Sciatic nerve (tissue), 2 donors: ENCODE data around the gene ZSCAN29. TPM values are rescaled to one million over a fixed set of nuclear protein-coding genes. Genes with fewer than 3 reads are reported as not detected.

Source experiments
- ATAC-seq: fragments of 200-7000 bp; cut with Tn5 transposase; one replicate; pipeline ENCODE4 v1.9.1; 2020; ENCODE audit warnings: mild to moderate bottlenecking, moderate library complexity
- DNase-seq: peaks from one replicate; pipeline ENCODE4 v3.0.0-alpha.2; 2020; ENCODE audit warnings: low spot score
- intact Hi-C: fragments of 100-400 bp; cut with DNase I; formaldehyde crosslinking; loops from one replicate; pipeline ENCODE4 v1.14.2; 2022
- total RNA-seq: library from RNA; stranded (reverse); fragmentation: NEBNext Ultra II Directional; extraction: Animal tissue kit (Norgen Biotek cat#: 25700); gene quantifications from one replicate; pipeline ENCODE4 v1.2.1, GENCODE V29; 2021
- donor health status: DM: no; HTN: no; CAD: no.
- donor health status: DM: no; HTN: no; CAD: no.

Gene ZSCAN29
- total RNA-seq, 1 donor from 2014 or later, result 24.5 TPM

DNA sequence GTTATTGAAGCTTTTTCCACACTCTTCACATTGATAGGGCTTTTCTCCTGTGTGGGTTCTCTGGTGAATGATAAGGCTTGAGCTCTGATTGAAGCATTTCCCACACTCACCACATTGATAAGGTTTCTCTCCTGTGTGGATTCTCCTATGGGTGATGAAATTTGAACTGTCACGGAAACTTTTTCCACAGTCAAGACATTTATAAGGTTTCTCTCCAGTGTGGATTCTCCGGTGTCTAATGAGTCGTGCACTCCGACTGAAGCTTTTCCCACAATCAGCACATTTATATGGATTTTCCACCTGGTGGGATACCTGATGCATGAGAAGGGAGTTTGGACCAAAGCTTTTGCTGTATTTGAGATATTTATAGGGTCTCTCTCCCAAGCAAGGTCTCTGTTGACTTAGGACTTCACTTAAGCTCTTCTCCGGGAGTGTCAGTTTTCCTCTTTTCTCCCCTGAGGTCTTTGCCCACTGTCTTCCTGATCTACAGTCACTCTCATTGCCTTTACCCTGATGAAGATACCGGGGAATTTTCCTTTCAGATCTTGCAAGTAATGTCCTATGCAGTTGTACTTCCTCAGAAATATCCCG is 9.4 kb downstream of the ZSCAN29 start:
- DNase-seq (no peak), ATAC-seq (no peak)
- intact Hi-C loops, result no loop called here

DNA sequence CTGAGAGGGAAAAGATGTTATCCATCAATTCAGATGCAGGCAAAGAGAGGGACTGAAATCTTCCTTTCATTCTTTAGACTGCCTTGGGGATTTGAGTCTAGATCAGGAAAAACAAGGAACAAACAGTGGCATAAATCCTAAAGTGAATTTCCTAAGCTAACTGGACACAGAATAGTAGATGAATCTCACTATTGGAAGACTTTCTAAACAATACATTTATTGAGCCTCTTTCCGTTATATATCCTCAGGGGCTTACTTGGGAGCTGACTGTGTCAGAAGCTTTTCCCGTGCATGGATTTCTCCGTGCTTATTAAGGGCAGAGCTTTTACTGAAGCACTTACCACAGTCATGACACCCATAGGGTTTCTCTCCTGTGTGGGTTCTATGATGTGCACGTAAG is 10.0 kb downstream of the ZSCAN29 start:
- no peak for ATAC-seq
- no peak for DNase-seq
- intact Hi-C loops, result no loop called here

DNA sequence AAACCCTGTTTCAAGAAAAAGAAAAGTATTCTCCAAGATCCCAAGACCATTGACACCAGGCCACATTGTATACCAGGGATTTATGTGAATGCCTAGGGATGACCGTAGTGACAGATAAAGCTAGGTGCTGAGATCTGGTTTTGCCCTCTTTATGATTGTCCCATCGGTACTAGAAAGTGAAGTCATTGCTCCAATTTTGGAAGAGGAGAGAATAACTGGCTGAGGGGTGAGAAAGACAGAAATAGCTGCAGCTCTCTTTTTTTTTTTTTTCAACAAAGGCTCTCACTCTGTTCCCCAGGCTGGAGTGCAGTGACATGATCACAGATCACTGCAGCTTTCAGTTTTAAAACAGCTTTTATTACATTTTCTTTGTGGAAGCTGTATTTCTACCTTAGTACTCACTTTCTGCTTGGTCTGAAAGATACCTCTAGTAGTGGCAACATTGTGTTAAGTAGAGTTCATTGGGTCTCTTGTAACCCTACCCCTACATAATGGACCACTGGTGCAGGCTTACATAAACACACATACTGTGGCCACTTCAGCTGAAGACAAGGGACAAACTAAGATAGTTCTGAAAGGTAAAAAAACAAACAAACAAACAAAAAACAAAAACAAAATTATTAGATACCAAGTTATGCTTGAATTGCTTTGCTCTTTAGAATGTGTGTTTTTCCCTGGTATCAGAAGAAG is 18.0 kb downstream of the ZSCAN29 start:
- intact Hi-C loops, result no loop called here
- DNase-seq (no peak), ATAC-seq (no peak)

DNA sequence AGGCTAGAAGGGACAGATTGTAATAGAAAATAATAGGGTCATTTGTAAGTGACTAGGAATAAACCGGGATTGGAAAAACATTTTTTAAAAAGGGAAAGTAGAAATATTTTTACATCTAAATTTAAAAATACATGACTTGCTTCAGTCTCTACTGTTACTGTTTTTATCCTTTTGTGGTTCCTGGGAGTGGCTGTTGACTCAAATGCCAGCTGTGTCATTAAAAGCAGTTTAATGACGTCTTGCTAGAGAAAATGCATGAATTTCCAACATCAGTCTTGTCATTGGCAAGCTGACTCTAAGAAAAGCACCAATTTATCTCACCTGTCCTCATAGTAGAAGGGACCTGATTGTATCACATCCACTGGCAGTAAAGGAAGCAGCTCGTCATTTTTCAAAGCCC is 23.7 kb downstream of the ZSCAN29 start:
- intact Hi-C loops, result no loop called here
- DNase-seq (no peak), ATAC-seq (no peak)

DNA sequence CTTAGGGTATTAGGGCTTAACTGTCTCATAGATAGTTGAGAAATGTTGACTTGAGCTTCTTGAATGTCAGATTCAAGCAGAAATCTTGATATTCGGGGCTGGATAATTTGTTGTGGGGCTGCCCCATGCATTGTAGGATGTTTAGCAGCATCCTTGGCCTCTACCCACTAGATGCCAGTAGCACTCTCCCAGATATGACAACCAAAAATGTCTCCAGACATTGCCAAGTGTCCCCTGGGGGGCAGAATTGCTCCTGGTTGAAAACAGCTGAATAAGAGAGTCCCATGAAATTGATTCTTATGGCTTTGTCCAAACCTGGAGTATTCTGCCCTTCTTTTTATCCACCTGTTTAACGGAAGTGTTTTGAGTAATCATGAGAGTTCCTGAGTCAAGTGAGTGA is 24.5 kb downstream of the ZSCAN29 start:
- intact Hi-C loops, result no loop called here
- ATAC-seq, result no peak
- no peak for DNase-seq

DNA sequence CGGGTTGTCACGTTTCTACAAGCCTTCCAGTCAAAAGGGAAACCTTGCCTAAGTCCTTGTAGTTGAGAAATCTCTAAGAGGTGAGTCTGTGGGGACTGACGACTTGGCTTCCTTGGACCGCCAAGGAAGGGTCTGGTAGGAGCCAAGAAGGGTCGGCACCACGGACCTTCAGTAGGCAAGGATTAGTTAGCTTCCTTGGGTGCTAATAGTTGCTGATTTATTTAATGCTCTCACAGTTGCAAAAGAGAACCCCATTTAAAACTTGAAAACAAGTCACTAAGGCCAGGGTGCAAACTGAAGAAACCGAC is 40.1 kb downstream of the ZSCAN29 start:
- DNase-seq (no peak), ATAC-seq (no peak)
- intact Hi-C loops, result no loop called here

DNA sequence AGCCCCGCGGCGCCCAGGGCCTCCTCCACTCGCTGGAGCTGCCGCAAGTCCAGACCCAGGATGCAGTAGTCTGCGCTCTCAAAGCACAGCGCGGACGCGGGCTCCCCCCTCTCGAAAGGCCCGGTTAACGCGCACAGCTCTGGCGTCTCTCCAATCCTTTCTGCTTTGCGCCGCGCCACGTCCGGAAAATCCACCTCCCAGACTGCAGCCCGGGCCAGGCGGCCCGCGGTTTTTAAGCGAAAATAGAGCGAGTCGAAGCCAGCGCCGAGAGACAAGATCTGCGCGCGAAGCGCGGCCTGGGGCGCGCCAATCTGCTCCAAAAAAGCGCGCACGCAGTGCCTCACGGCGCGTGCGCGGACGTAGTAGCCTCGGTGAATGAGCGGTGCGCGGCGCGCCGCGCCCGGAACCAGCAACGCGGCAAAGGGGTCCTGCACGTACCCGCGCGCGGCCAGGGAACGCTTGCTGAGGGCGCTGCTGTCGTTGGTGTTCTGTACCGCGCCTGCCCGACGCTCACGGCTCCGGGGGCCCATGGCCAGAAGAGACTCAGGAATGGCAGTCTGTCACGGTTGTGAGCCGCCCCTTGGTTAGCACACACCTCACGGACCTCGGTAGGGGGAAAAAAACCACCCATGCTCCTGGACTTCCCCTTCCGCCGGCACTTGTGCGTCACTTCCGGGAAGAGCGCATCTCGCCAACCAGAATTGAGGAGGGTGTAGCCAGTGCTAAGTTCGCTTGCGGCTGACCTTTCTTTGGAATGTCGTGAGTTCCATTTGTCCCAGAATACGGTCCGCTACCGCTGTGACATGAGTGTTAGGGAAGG is 40.7 kb downstream of the ZSCAN29 start, which contains the start of gene LCMT2:
Gene LCMT2 (minus strand): TSS at position 614 of the 820 bp plus-strand sequence. CDS start 84 bp downstream, at position 530.
- peak; percentile 98 for ATAC-seq

DNA sequence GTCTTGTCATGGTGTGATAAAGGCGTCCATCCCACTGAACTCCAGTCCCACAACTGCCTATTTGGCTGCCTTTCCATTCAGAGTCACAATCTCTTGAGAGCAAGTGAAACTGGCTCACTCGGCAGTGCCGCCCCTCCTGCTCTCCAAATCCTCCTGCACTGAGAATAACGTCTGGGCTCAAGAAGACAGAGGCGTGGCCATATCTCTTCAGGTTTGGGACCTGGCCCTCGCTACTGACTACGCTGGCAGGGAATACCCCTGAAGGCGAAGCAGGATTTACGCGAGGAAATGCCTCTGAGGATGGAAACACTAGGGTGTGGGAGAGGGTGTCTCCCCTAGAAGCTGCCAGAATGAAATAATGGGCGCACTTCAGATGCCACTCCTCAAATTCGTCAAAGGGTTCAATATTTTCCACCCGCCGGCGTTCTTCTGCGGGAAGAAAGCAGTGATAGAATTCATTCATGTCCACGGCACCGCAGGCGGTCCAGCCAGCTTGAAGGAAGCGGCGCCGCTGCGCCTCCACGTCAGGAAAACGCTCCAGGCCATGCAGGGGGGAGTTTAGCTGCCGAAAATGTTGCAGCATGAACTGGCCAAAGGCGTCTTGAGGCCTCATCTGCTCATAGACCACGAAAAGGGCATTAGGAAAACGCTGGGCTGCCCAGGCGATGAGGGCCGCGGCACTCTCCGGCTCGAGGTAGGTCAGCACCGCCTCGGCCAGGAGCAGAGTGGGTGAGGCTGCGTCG is 41.5 kb downstream of the ZSCAN29 start:
- intact Hi-C loops, result no loop called here
- DNase-seq (peak; percentile 59), ATAC-seq (peak; percentile 16)

More for the DNA sequence above, 40.7 kb downstream of the ZSCAN29 start, which contains the start of gene LCMT2:
- DNase-seq, result peak; percentile 95
- intact Hi-C loops, result no loop called here

DNA sequence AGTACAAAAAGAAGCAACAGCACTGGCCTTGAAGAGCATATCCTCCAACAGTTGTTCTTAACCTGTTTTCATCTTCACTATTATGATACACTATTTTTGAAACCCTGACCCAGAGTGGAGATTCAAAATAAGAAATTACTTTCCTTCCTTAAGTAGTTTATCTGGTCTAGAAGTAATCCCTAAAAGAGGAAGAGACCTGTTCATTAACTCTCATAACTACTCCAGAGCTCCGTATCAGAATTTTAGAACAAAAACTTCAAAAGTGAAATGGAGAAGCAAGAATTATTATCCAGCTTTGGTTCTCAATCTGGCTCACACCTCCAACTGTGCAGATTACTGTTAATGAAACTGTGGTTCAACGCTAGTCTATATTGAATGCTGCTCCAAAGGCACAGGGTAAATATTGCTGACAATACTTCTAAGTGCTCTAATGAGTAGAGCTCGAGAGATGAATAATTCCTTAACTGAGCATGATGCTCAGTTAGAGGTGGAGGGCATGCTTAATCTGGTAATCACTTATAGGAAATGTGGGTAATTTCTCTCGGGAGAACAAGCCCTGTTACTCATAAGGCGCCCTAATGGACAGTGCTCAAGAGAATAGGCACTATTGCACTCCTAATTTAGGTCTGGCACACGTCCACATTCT is 45.7 kb downstream of the ZSCAN29 start:
- intact Hi-C loops, result no loop called here
- DNase-seq (no peak), ATAC-seq (no peak)

DNA sequence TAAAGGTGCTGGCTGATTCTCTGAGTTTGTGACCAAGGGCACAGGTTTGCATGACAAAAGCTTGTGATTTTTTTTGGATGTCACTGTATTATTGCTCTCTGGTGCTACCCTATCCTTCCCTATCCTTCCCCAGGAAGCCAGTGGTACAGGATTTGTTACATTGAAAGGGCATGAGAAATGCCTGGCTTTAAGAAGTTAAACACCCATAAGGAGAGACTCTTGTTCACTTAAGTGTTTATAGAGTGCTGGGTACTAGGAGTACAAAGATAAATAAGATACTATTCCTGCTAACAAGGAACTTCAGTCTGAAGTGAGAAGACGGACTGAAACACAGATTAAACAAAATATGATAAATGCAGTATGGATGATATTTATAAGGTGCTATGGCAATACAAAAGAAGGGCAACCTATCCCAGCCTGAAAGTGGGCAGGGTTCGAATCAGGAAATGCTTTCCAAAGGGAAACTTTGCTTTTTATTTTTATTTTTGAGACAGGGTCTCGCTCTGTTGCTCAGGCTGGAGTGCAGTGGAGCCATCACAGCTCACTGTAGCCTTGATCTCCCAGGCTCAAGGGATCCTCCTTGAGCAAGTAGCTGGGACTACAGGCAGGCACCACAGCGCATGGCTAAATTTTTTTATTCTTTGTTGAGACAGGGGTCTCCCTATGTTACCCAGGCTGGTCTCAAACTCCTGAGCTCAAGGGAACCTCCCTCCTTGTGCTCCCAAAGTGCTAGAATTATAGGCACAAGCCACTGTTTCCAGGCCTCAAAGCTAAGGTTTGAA is 51.7 kb downstream of the ZSCAN29 start:
- DNase-seq (no peak), ATAC-seq (no peak)
- intact Hi-C loops, result no loop called here

DNA sequence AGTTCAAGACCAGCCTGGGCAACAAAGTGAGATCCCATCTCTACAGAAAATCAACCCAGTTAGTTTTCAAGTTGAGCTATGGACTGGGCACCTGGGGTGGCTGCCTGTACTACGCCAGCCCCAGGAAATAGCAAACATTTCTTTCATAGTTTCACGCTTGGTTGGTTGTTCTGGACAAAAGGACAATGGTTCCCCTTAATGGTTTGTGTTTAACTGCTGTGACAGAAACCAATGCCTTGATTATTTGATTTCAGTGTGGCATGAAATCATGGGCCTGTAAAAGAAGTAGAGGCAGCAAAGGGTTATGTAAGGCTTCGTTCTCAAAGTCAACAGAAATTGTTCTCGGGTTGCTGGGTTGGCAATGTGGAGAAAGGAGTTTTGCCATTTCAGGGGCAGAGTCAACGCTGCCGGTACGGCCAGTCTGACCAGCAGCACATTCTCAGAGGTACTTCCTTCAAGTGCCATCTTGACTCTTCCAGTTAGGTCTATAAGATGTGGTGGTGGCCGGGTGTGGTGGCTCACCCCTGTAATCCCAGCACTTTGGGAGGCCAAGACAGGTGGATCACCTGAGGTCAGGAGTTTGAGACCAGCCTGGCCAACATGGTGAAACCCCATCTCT is 53.2 kb downstream of the ZSCAN29 start:
- ATAC-seq (no peak), DNase-seq (no peak)
- intact Hi-C loops, result no loop called here

DNA sequence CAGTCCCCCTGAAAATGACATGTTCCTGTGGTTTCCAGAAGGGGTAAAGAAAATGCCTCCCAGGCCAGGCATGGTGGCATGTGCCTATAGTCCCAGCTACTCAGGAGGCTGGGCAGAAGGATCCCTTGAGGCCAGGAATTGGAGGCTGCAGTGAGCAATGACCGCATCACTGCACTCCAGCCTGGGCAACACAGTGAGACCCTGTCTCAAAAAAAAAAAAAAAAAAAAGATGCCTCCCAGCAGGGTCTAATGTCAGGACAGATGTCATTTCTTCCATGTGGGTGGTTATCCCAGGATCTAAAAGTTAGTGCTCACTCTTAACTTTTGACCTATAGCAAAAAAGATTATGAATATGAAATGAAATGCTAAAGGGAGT is 53.9 kb downstream of the ZSCAN29 start:
- ATAC-seq, result no peak
- no peak for DNase-seq
- intact Hi-C loops, result no loop called here

DNA sequence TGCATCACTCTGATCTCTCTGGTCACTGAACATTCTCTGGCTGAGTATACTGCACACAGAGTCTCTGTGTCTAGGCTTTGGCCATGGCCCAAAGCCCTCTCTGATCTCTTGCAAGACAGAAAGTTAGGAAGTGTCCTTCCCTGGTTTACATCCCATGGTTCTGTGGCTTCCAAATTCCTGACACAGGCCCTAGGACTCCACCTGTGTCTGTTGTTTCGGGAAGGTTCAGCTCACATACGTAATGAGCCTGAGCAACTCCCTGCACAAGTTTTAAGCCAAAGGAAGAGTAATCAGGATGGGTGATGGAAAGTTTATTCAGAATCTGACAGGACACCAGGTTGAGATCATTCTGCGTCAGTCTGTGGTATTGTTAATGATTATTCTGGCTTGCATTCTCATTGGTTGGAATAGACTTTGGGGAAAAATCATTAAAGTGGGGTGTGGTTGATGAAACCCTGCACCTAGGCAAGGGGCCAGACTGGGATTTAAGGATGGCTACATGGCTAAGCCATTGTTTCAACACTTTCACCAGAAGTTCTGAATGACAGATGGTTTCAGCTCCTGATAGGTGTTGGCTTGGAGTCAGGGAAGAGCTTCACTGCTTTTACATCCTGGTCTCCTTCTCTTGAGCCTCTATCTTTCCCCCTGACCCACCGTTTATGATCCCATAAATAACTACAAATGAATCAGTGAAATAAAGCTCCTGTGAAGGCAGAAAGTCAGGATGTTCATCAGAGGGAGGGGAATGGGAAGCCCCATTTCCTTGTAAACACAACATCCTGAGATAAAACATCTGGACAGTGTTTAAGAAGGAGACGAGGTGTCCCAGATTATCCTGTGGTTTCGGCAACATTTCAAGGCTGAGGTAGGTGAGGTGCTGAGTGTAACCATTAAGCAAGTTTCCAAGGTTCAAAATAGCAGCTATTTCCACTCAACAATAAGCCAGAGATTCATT is 54.5 kb downstream of the ZSCAN29 start:
- no peak for DNase-seq
- peak; percentile 75 for ATAC-seq
- intact Hi-C loops, result no loop called here

DNA sequence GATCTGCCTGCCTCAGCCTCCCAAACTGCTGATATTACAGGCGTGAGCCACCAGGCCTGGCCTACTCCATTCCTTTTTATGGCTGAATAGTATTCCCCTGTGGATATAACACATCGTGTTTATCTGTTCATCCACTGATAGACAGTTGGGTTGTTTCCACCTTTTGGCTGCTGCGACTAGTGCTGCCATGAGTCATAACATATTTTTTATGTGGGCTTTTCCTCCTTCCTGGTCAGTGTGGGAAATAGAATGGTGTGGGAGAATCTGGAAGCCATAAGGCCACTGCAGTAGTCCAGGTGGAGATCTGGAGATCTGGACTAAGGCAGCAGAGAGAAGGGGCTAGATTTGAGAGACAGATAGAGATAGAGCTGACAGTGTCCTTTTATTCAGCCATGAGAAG is 56.7 kb downstream of the ZSCAN29 start:
- no peak for ATAC-seq
- DNase-seq, result no peak

DNA sequence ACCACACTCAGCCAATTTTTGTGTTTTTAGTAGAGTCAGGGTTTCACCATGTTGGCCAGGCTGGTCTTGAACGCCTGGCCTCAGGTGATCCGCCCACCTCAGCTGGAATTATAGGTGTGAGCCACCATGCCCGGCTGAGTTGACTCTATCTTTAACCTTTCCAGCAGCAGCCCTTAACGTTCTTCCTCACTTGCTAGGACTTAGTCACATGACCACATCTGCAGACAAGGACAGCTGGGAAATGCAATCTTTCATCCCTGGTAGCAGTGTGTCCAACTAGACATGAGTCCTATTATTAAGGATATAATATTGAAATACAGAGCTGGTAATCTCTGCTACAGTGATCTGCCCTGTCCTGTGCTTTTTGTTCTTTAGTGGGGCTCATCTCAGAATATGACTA is 58.5 kb downstream of the ZSCAN29 start:
- no peak for DNase-seq
- ATAC-seq, result no peak
- intact Hi-C loops, result no loop called here

More for the DNA sequence above, 56.7 kb downstream of the ZSCAN29 start:
- intact Hi-C loops, result no loop called here
